ENCODE results near the gene TMEM150B. TPM values are rescaled to one million over a fixed set of nuclear protein-coding genes. Genes with fewer than 3 reads are reported as not detected.

Gene TMEM150B
- total and polyA plus RNA-seq, 2 of the 13 experiments (the other 11 are each of a cell fraction or from before 2014, with no cell fraction given): 1.3 to 1.8 TPM

DNA sequence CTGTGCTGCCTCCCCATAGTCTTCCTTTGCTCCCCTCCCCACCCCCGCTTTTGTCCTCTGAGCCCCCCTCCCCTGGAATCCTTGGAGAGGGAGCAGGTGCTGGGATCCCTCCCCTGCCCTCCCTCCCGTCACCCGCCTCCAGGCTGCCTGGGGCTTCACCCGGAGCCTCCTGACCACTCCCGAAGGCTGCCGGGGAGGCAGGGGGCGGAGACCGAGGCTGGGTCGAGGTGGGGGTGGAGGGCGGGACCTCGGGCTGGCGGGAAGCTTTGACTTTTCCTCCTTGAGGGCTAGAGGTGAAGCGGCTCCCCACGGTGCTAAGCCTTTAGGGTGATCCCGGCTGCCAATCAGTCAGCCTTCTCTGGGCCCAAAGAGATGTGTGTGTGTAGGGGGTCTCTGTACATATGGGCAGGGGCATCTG lies 16.0 kb upstream of the TMEM150B start:
- peak overlapping the region; percentile 95 for H3K9ac ChIP-seq (ENCODE audit: insufficient read depth, low read depth, low read length)
- no peak for ATAC-seq
- CTCF ChIA-PET (ENCODE audit: low intra/inter-chr PET ratio, low total read pairs): no interaction called here
- TF ChIP-seq ESRRA (CRISPR knock-in tag; IDR thresholded peaks at IDR 0.05; ENCODE audit: low read depth): no peak
- no peak for TF ChIP-seq ZBTB7B (CRISPR knock-in tag; IDR thresholded peaks at IDR 0.05)
- TF ChIP-seq ETV5 (CRISPR knock-in tag; IDR thresholded peaks at IDR 0.05; ENCODE audit: borderline replicate concordance): no peak
- TF ChIP-seq, protein P1, sequence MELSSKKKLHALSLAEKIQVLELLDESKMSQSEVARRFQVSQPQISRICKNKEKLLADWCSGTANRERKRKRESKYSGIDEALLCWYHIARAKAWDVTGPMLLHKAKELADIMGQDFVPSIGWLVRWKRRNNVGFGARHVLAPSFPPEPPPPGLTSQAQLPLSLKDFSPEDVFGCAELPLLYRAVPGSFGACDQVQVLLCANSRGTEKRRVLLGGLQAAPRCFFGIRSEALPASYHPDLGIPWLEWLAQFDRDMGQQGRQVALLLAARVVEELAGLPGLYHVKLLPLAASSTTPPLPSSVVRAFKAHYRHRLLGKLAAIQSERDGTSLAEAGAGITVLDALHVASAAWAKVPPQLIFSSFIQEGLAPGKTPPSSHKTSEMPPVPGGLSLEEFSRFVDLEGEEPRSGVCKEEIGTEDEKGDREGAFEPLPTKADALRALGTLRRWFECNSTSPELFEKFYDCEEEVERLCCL (CRISPR knock-in tag; IDR thresholded peaks at IDR 0.05; ENCODE audit: borderline replicate concordance): no peak
- TF ChIP-seq SP2 (CRISPR knock-in tag; IDR thresholded peaks at IDR 0.05): peak; percentile 51; the same call in 1 of the 2 replicates
- TF ChIP-seq ZMYM3 (CRISPR knock-in tag; IDR thresholded peaks at IDR 0.05): no peak
- TF ChIP-seq ATM (IDR thresholded peaks at IDR 0.05; ENCODE audit: borderline replicate concordance): no peak
- TF ChIP-seq, protein P2, sequence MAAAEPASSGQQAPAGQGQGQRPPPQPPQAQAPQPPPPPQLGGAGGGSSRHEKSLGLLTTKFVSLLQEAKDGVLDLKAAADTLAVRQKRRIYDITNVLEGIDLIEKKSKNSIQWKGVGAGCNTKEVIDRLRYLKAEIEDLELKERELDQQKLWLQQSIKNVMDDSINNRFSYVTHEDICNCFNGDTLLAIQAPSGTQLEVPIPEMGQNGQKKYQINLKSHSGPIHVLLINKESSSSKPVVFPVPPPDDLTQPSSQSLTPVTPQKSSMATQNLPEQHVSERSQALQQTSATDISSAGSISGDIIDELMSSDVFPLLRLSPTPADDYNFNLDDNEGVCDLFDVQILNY (CRISPR knock-in tag; conservative IDR thresholded peaks at IDR 0.05): 0 out of 2 replicates have a peak, but pooled peaks have one; percentile 35
- TF ChIP-seq ZNF598 (CRISPR knock-in tag; IDR thresholded peaks at IDR 0.05; ENCODE audit: borderline replicate concordance): no peak
- TF ChIP-seq HDAC1 (CRISPR knock-in tag; IDR thresholded peaks at IDR 0.05): 0 out of 2 replicates have a peak, but pooled peaks have one; percentile 16
- TF ChIP-seq NONO (IDR thresholded peaks at IDR 0.05): no peak
- TF ChIP-seq NONO (CRISPR knock-in tag; conservative IDR thresholded peaks at IDR 0.05): 0 out of 2 replicates have a peak, but pooled peaks have one; percentile 33
- no peak for TF ChIP-seq ARID3A (IDR thresholded peaks at IDR 0.05; ENCODE audit: low read depth, low read length)
- no peak for TF ChIP-seq LRRFIP1 (CRISPR knock-in tag; conservative IDR thresholded peaks at IDR 0.05)
- TF ChIP-seq TFDP2 (CRISPR knock-in tag; IDR thresholded peaks at IDR 0.05): peak; percentile 36; the same call in 1 of the 2 replicates

More for the DNA sequence above, 16.0 kb upstream of the TMEM150B start:
- Histone ChIP-seq H3K36me3 (replicated peaks in 1 of 2; ENCODE audit: control insufficient read depth in 1 of 2, insufficient read depth in 2 of 2, low read length in 2 of 2) (peaks cover 2 to 7% of the 10 kb centered on the region in 2 experiments; a peak in 3 of 5 replicates), H3K79me2 (ENCODE audit: insufficient read depth, low read length) (peaks cover 5% of the 10 kb centered on the region), H3K4me2 (ENCODE audit: low read depth, low read length) (peak overlapping the region; percentile 81), H3K27ac (ENCODE audit: extremely low read length, insufficient read depth, low read length) (no peak overlapping the region), H3K4me3 (replicated peaks in 1 of 3; ENCODE audit: insufficient read depth in 1 of 3, low read depth in 2 of 3, low read length in 3 of 3) (peak overlapping the region; percentile 82 to 99 (median 91)), H4K20me1 (ENCODE audit: insufficient read depth, low read length) (peaks cover 3% of the 10 kb centered on the region; the same call in 1 of the 2 replicates), H3K9me3 (ENCODE audit: low read length) (no peaks in the 10 kb centered on the region), H3K27me3 (ENCODE audit: control insufficient read depth in 1 of 2, insufficient read depth in 2 of 2, low read length in 2 of 2) (no peaks in the 10 kb centered on the region; a peak in 1 of 5 replicates), H3K4me1 (ENCODE audit: insufficient read depth, low read length) (peaks cover 25% of the 10 kb centered on the region), H2AFZ (ENCODE audit: low read length) (no peak overlapping the region)
- DNase-seq (ENCODE audit: low spot score) (peak; percentile 40), FAIRE-seq (no peak)
- WGBS (ENCODE audit: low lambda C conversion rate): 3% methylated on average over 10 of the region's 15 CpGs
- in situ Hi-C loops (cut with HindIII; ENCODE audit: extremely low pct_ligation_motif_present, low pct_unique_long_range_greater_than_20kb): no loop called here
- intact Hi-C loops (cut with micrococcal nuclease; ENCODE audit: unreplicated experiment): no loop called here
- POLR2A ChIA-PET: interaction anchor here (0.6 to 0.7 kb wide), 3 partner anchors 66 to 200 kb away, joined by 3 read pairs; partner anchors contain the start of gene UBE2S
- no TSS peak for BruUV-seq (replicated peaks)

All from HepG2 (cell line).